Endothelial cell of umbilical vein (primary cell): ENCODE measurements around the gene PANX2.

Experiments used
- EZH2 ChIP-seq: IDR thresholded peaks from 2 replicates; pipeline ENCODE4 v1.6.1; 2012; ENCODE audit warnings: borderline replicate concordance, low read depth, mild to moderate bottlenecking, moderate library complexity, low read length, inconsistent platforms; ENCODE audit not compliant: severe bottlenecking
- FOS ChIP-seq: IDR thresholded peaks from 2 replicates; pipeline ENCODE4 v1.6.1; 2011; ENCODE audit warnings: mild to moderate bottlenecking, low read length, moderate library complexity, borderline replicate concordance; ENCODE audit not compliant: insufficient read depth
- GATA2 ChIP-seq: IDR thresholded peaks from 2 replicates; pipeline ENCODE4 v1.7.0; 2011; ENCODE audit warnings: low read depth, mild to moderate bottlenecking, moderate library complexity, mixed read lengths, low read length; ENCODE audit not compliant: insufficient read length, insufficient read depth
- JUN ChIP-seq: IDR thresholded peaks from 2 replicates; pipeline ENCODE4 v1.6.1; 2011; ENCODE audit warnings: borderline replicate concordance, low read depth; ENCODE audit not compliant: insufficient read length, insufficient read depth
- MYC ChIP-seq: IDR thresholded peaks from one replicate; pipeline ENCODE4 v1.6.1; 2011; ENCODE audit warnings: mild to moderate bottlenecking, low read depth, low read length
- POLR2A ChIP-seq: IDR thresholded peaks from 2 replicates; pipeline ENCODE4 v1.6.1; 2012; ENCODE audit warnings: low read depth, mild to moderate bottlenecking, control low read depth, low read length
- POLR2AphosphoS5 ChIP-seq: IDR thresholded peaks from 2 replicates; pipeline ENCODE4 v1.6.1; 2012; ENCODE audit warnings: low read depth, mild to moderate bottlenecking, control low read depth, low read length, moderate library complexity; ENCODE audit not compliant: insufficient read depth
- TF ChIP-seq, protein P1 (sequence below), 2 donors: IDR thresholded peaks; 1 replicate in 1 of 2; 2 replicates in 1 of 2; pipeline ENCODE4 v1.5.1; 2011; ENCODE audit warnings: low read length in 2 of 2, mild to moderate bottlenecking in 2 of 2, moderate library complexity in 2 of 2, control low read depth in 1 of 2, inconsistent platforms in 1 of 2, low read depth in 1 of 2; ENCODE audit not compliant: insufficient read depth in 1 of 2; ENCODE audit errors: extremely low read depth in 1 of 2
- TF ChIP-seq, protein P2 (sequence below): IDR thresholded peaks from 2 replicates; pipeline ENCODE4 v1.6.1; 2011; ENCODE audit not compliant: insufficient read depth, insufficient read length

DNA sequence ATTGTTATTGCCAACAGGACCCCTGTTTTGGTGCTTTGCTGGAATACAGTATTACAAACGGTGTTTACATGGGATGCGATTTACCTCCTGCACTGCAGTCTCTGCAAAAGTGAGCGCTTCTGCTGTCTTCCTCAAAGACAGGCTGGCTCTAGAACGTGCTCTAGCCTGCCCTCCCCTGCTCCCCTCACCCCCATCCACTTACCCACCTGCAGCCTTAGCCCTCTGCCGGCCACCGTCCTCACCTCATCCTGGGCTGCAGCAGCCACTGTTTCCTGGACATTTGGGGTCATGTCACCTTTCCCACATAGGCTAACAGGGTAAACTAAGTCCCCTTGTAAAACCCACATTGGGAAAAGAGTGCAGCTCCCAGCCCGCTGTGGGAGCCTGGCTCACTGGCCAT, 9.6 kb upstream of the PANX2 start:
- TF ChIP-seq, protein P1, sequence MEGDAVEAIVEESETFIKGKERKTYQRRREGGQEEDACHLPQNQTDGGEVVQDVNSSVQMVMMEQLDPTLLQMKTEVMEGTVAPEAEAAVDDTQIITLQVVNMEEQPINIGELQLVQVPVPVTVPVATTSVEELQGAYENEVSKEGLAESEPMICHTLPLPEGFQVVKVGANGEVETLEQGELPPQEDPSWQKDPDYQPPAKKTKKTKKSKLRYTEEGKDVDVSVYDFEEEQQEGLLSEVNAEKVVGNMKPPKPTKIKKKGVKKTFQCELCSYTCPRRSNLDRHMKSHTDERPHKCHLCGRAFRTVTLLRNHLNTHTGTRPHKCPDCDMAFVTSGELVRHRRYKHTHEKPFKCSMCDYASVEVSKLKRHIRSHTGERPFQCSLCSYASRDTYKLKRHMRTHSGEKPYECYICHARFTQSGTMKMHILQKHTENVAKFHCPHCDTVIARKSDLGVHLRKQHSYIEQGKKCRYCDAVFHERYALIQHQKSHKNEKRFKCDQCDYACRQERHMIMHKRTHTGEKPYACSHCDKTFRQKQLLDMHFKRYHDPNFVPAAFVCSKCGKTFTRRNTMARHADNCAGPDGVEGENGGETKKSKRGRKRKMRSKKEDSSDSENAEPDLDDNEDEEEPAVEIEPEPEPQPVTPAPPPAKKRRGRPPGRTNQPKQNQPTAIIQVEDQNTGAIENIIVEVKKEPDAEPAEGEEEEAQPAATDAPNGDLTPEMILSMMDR (IDR thresholded peaks at IDR 0.05; ENCODE audit: extremely low read depth in 1 of 2, insufficient read depth in 1 of 2, low read depth in 1 of 2, low read length in 2 of 2), result no peak
- TF ChIP-seq POLR2AphosphoS5, result no peak
- TF ChIP-seq, protein P2, sequence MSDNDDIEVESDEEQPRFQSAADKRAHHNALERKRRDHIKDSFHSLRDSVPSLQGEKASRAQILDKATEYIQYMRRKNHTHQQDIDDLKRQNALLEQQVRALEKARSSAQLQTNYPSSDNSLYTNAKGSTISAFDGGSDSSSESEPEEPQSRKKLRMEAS, result no peak
- no peak for TF ChIP-seq EZH2
- TF ChIP-seq POLR2A, result no peak
- TF ChIP-seq JUN, result no peak
- TF ChIP-seq FOS, result no peak
- no peak for TF ChIP-seq GATA2
- no peak for TF ChIP-seq MYC
